Left kidney (tissue), 2 donors: Measurements from ENCODE around the gene TOR1B. TPM values are rescaled to one million over a fixed set of nuclear protein-coding genes. Genes with fewer than 3 reads are reported as not detected.

Experiments used
- DNase-seq: peaks from one replicate; pipeline ENCODE4 v3.0.0-alpha.2; 2013
- polyA plus RNA-seq: library from polyadenylated mRNA; unstranded; fragments of 120-200 nt; gene quantifications from one replicate; pipeline ENCODE4 v1.2.1, GENCODE V29; 2013; ENCODE audit not compliant: insufficient read length

TOR1B gene
- polyA plus RNA-seq, 1 donor, result 21.8 TPM

GRCh38 chr9:129841071-129841470, 38.1 kb downstream of the TOR1B start:
- DNase-seq, result no peak

GRCh38 chr9:129845373-129845772, 42.4 kb downstream of the TOR1B start:
- no peak for DNase-seq

- DNase-seq, result no peak
Measured at GRCh38 chr9:129848712-129849441, 45.9 kb downstream of the TOR1B start.

GRCh38 chr9:129849901-129850300, 46.9 kb downstream of the TOR1B start:
- no peak for DNase-seq

GRCh38 chr9:129850821-129851550, 48.0 kb downstream of the TOR1B start:
- DNase-seq, result no peak

GRCh38 chr9:129851821-129852220, 48.8 kb downstream of the TOR1B start:
- DNase-seq, result no peak

- DNase-seq, result no peak
Measured at GRCh38 chr9:129852579-129852978, 49.6 kb downstream of the TOR1B start.

- no peak for DNase-seq
Measured at GRCh38 chr9:129853614-129854013, 50.6 kb downstream of the TOR1B start.

- DNase-seq, result no peak
Measured at GRCh38 chr9:129854588-129855110, 51.7 kb downstream of the TOR1B start.

GRCh38 chr9:129857207-129857606, 54.2 kb downstream of the TOR1B start:
- DNase-seq, result no peak

- no peak for DNase-seq
Measured at GRCh38 chr9:129858167-129858962, 55.4 kb downstream of the TOR1B start.

Other genes starting within 250 kb of the TOR1B start
- gene C9orf50, start 182.1 kb upstream of the TOR1B start, polyA plus RNA-seq, result 0.30 TPM
- gene NTMT1, start 177.0 kb upstream of the TOR1B start, polyA plus RNA-seq, result 26.3 TPM
- 16.4 TPM for gene ASB6, start 161.0 kb upstream of the TOR1B start, polyA plus RNA-seq
- gene PRRX2, start 137.5 kb upstream of the TOR1B start, polyA plus RNA-seq, result 0.52 TPM
- gene PTGES, start 50.1 kb upstream of the TOR1B start, polyA plus RNA-seq, result 4.3 TPM
- 46.4 TPM for gene TOR1A, start 21.0 kb downstream of the TOR1B start, polyA plus RNA-seq
- 79.5 TPM for gene C9orf78, start 32.1 kb downstream of the TOR1B start, polyA plus RNA-seq
- 18.3 TPM for gene USP20, start 32.3 kb downstream of the TOR1B start, polyA plus RNA-seq
- 57.8 TPM for gene FNBP1, start 240.0 kb downstream of the TOR1B start, polyA plus RNA-seq